Measurements from ENCODE around the gene INPP5J.
A peak's percentile ranks its signal among the peaks of the same experiment; 100 is the strongest.

DNA sequence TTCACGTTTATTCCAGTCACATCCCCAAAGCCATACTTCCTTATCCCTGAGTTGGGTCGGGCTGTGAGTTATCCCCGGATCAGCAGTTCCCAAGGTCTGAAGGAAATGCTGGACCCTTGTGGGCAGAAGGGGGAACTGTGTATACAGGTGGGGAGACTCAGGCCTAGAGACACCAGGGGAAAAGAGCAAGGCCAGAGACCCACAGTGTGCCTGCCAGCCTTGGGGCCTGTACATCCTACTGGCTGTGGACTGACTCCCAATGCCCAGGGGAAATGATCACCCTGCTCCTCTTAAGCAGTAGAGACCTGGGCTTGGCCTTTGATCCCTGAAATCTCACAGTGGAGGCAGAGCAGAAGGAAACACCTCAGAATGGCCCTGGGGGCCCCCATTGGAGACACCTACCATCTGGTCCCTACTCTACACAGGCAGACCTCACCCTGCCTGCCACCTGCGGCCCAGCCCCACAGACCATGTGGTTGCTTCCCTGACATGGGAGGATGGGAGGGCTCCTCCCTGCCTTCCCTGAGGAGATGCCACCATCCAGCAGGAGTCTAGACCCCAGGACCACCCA lies 16.7 kb upstream of the INPP5J start:
- TF ChIP-seq, protein P1, sequence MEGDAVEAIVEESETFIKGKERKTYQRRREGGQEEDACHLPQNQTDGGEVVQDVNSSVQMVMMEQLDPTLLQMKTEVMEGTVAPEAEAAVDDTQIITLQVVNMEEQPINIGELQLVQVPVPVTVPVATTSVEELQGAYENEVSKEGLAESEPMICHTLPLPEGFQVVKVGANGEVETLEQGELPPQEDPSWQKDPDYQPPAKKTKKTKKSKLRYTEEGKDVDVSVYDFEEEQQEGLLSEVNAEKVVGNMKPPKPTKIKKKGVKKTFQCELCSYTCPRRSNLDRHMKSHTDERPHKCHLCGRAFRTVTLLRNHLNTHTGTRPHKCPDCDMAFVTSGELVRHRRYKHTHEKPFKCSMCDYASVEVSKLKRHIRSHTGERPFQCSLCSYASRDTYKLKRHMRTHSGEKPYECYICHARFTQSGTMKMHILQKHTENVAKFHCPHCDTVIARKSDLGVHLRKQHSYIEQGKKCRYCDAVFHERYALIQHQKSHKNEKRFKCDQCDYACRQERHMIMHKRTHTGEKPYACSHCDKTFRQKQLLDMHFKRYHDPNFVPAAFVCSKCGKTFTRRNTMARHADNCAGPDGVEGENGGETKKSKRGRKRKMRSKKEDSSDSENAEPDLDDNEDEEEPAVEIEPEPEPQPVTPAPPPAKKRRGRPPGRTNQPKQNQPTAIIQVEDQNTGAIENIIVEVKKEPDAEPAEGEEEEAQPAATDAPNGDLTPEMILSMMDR (conservative IDR thresholded peaks at IDR 0.05 in 1 of 2, IDR thresholded peaks at IDR 0.05 in 1 of 2; ENCODE audit: extremely low read depth in 1 of 2, insufficient read depth in 1 of 2, low read depth in 1 of 2, low read length in 2 of 2), result peak in 1 of 2 donors; percentile 20
- TF ChIP-seq EZH2 (IDR thresholded peaks at IDR 0.05; ENCODE audit: borderline replicate concordance, low read length), result no peak

Measured in mammary epithelial cell (primary cell).